Skeletal muscle satellite cell (primary cell): ENCODE data around the gene UBAC2.
"Not testable (repeated sequence)": the region's sequence is repeated elsewhere in the genome, so short reads cannot be mapped to it uniquely, and the experiment has no call there.

Source experiments
- H3K27me3 ChIP-seq: 2 replicates; pipeline ENCODE4 v1.7.0; 2013; ENCODE audit warnings: low read length; ENCODE audit not compliant: control insufficient read depth, insufficient read depth
- H3K36me3 ChIP-seq: 2 replicates; pipeline ENCODE4 v1.7.0; 2013; ENCODE audit warnings: mild to moderate bottlenecking, control low read depth, low read length; ENCODE audit not compliant: insufficient read depth
- H3K4me1 ChIP-seq: 2 replicates; pipeline ENCODE4 v1.7.0; 2013; ENCODE audit warnings: low read length; ENCODE audit not compliant: control insufficient read depth, insufficient read depth
- H3K4me2 ChIP-seq: 2 replicates; pipeline ENCODE4 v1.7.0; 2013; ENCODE audit warnings: mild to moderate bottlenecking, low read length
- H3K4me3 ChIP-seq: 2 replicates; pipeline ENCODE4 v1.7.0; 2013; ENCODE audit warnings: low read length
- H3K9ac ChIP-seq: 2 replicates; pipeline ENCODE4 v1.7.0; 2013; ENCODE audit warnings: mild to moderate bottlenecking, low read depth, low read length, moderate library complexity
- H3K9me3 ChIP-seq: replicated peaks from 2 replicates; pipeline ENCODE4 v1.7.0; 2013; ENCODE audit warnings: mild to moderate bottlenecking, control low read depth, low read length

Gene UBAC2

GRCh38 chr13:99228737-99229691 lies 28.4 kb downstream of the UBAC2 start:
- Histone ChIP-seq H3K4me3 (no peak overlapping the region), H3K4me2 (peak overlapping the region; percentile 10)

GRCh38 chr13:99230588-99230987 lies 29.9 kb downstream of the UBAC2 start:
- not testable (repeated sequence) for H3K27me3 ChIP-seq, H3K4me2 ChIP-seq, H3K9ac ChIP-seq, H3K36me3 ChIP-seq, H3K9me3 ChIP-seq, H3K4me3 ChIP-seq
- peaks cover 20% of the 10 kb centered on the region for H3K4me1 ChIP-seq

More at GRCh38 chr13:99228737-99229691, 28.4 kb downstream of the UBAC2 start:
- H3K36me3 ChIP-seq = no peaks in the 10 kb centered on the region
- no peaks in the 10 kb centered on the region for H3K9me3 ChIP-seq
- no peak overlapping the region for H3K9ac ChIP-seq
- H3K27me3 ChIP-seq = no peaks in the 10 kb centered on the region
- peaks cover 20% of the 10 kb centered on the region for H3K4me1 ChIP-seq

- no peak overlapping the region for H3K4me3 ChIP-seq
- peaks cover 20% of the 10 kb centered on the region for H3K4me1 ChIP-seq
- H3K9me3 ChIP-seq = no peaks in the 10 kb centered on the region
- no peaks in the 10 kb centered on the region for H3K36me3 ChIP-seq
- H3K9ac ChIP-seq = no peak overlapping the region
- H3K27me3 ChIP-seq = no peaks in the 10 kb centered on the region
- H3K4me2 ChIP-seq = no peak overlapping the region
These were observed 30.3 kb downstream of the UBAC2 start for GRCh38 chr13:99230991-99231390.

GRCh38 chr13:99231721-99232120 lies 31.1 kb downstream of the UBAC2 start:
- Histone ChIP-seq H3K4me3 (no peak overlapping the region), H3K9me3 (no peaks in the 10 kb centered on the region), H3K4me1 (peaks cover 20% of the 10 kb centered on the region), H3K27me3 (no peaks in the 10 kb centered on the region), H3K4me2 (no peak overlapping the region), H3K36me3 (no peaks in the 10 kb centered on the region), H3K9ac (no peak overlapping the region)

- Histone ChIP-seq H3K9ac (no peak overlapping the region), H3K4me2 (no peak overlapping the region), H3K27me3 (no peaks in the 10 kb centered on the region), H3K4me3 (no peak overlapping the region), H3K36me3 (peaks cover 9% of the 10 kb centered on the region), H3K4me1 (no peaks in the 10 kb centered on the region), H3K9me3 (no peaks in the 10 kb centered on the region)
These were observed 37.5 kb downstream of the UBAC2 start for GRCh38 chr13:99237981-99238662.

- Histone ChIP-seq H3K4me2 (no peak overlapping the region), H3K4me1 (no peaks in the 10 kb centered on the region), H3K27me3 (no peaks in the 10 kb centered on the region), H3K36me3 (peaks cover 3% of the 10 kb centered on the region), H3K4me3 (no peak overlapping the region), H3K9ac (no peak overlapping the region), H3K9me3 (no peaks in the 10 kb centered on the region)
These were observed 45.4 kb downstream of the UBAC2 start for GRCh38 chr13:99246100-99246499.

GRCh38 chr13:99249178-99249577 lies 48.5 kb downstream of the UBAC2 start:
- H3K9me3 ChIP-seq, H3K36me3 ChIP-seq, H3K27me3 ChIP-seq, H3K4me3 ChIP-seq, H3K4me1 ChIP-seq, H3K9ac ChIP-seq, H3K4me2 ChIP-seq: not testable (repeated sequence)

GRCh38 chr13:99249606-99250005 lies 49.0 kb downstream of the UBAC2 start:
- not testable (repeated sequence) for H3K4me2 ChIP-seq, H3K9ac ChIP-seq, H3K27me3 ChIP-seq, H3K9me3 ChIP-seq, H3K36me3 ChIP-seq, H3K4me3 ChIP-seq, H3K4me1 ChIP-seq

- Histone ChIP-seq H3K4me2 (no peak overlapping the region), H3K27me3 (no peaks in the 10 kb centered on the region), H3K4me3 (no peak overlapping the region), H3K4me1 (no peaks in the 10 kb centered on the region), H3K9me3 (no peaks in the 10 kb centered on the region), H3K9ac (no peak overlapping the region), H3K36me3 (peaks cover 15% of the 10 kb centered on the region)
These were observed 50.5 kb downstream of the UBAC2 start for GRCh38 chr13:99250982-99251825.

- no peak overlapping the region for H3K4me2 ChIP-seq
- peaks cover 15% of the 10 kb centered on the region for H3K36me3 ChIP-seq
- H3K27me3 ChIP-seq = no peaks in the 10 kb centered on the region
- H3K4me1 ChIP-seq = no peaks in the 10 kb centered on the region
- H3K4me3 ChIP-seq = no peak overlapping the region
- no peaks in the 10 kb centered on the region for H3K9me3 ChIP-seq
- H3K9ac ChIP-seq = no peak overlapping the region
These were observed 51.3 kb downstream of the UBAC2 start for GRCh38 chr13:99251921-99252320.

GRCh38 chr13:99254830-99255229 lies 54.2 kb downstream of the UBAC2 start:
- H3K27me3 ChIP-seq = no peaks in the 10 kb centered on the region
- no peaks in the 10 kb centered on the region for H3K9me3 ChIP-seq
- no peak overlapping the region for H3K4me3 ChIP-seq
- peaks cover 18% of the 10 kb centered on the region for H3K36me3 ChIP-seq
- no peaks in the 10 kb centered on the region for H3K4me1 ChIP-seq
- H3K9ac ChIP-seq = no peak overlapping the region
- H3K4me2 ChIP-seq = no peak overlapping the region
